HTERT RPE-1 (cell line): Measurements from ENCODE around the gene UACA.

Source experiments
- in situ Hi-C: fragments of 300-500 bp; cut with MboI; formaldehyde crosslinking; loops from 4 replicates; pipeline ENCODE4 v1.14.3; 2020; ENCODE audit warnings: low sequenced_read_pairs

The UACA gene

GRCh38 chr15:70788114-70789049 is 25.0 kb upstream of the UACA start:
- in situ Hi-C loops: no loop called here

GRCh38 chr15:70786996-70787395 is 23.6 kb upstream of the UACA start:
- in situ Hi-C loops: no loop called here

- in situ Hi-C loops: no loop called here
Measured at GRCh38 chr15:70783610-70784022, 20.3 kb upstream of the UACA start.

GRCh38 chr15:70783041-70783440 is 19.7 kb upstream of the UACA start:
- in situ Hi-C loops: no loop called here

GRCh38 chr15:70781236-70781635 is 17.9 kb upstream of the UACA start:
- in situ Hi-C loops: no loop called here

DNA sequence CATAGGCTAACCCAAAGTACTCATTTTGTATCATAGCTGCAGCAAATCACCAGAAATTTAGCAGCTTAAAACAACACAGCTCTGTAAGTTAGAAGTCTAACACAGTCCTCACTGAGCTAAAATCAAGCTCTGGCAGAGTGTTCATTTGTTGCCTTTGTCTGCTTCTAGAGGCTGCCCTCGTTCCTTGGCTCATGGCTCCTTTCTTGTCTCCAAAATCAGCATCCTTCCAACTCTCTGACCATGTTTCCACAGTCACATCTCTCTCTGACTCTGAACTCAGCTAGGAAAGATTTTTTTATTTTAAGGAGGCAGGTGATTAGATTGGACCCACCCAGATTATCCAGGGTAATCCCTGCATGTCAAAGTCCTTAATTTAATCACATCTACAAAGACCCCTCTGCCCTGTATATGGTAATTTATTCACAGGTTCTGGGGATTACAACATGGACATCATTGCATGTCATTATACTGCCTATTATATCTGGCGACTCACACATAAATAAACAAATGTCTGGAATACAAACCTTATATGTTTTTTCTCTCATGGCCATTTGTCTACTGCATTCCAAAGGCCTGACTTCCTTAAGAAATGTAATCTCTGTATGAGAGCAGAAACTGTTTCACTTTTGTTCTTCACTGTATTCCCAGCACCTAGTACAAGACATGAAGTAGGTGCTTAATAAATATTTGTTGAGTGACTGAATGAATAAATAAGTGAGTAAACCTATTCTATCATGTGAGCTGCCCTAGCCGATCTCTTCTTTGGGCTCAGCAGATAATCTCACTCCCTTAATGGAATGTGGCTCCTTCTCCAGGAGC is 15.1 kb upstream of the UACA start:
- in situ Hi-C loops: no loop called here

DNA sequence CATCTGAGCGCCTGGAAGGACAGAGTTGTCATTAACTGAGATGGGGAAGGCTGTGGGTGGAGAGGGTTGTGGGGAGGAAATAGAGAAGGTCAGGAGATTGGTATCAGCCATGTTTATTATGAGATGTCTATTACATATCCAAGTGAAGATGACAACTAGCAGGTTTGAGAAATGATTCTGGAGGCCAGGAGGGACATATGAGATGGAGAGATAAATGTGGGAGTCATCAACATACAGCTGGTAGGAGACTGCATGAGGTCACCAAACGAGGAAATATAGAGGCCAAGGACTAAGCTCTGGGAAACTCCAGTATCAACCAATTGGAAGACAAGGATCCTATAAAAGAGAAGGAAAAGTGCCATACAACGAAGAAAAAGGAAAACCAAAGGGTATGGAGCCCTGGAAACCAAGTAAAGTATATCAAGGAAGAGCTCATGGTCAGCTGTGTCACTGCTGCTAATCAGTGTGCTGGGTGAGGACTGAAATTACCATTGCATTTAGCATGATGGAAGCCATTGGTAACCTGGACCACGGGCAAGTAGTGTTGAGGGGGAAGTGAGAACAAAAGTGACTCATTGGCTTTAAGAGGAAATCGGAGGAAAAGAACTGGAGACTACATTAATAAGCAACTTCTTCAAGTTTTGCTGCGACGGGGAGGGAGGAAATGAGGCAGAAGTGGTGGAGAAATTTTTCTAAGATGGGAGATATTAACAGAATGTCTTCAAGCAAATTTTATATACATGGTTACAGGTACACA is 14.0 kb upstream of the UACA start:
- in situ Hi-C loops: no loop called here

DNA sequence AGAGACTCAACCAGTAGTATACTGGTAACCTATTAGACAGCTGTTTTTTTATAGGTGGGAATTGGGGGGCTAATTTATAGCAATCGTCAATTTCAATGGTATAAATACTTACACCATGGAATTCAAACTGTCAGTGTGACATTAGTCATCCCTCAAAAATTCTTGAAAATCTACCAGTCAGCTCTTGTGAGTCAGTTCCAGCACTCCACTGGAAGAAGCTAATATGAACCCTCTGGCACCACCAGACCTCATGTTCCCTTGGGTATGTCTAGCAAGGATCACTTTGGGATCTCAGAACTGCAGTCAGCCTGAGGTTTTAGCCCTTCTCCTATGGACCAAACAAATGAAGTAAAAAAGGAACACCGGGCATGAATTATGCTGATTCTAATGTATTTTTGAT is 11.8 kb upstream of the UACA start:
- in situ Hi-C loops: no loop called here

GRCh38 chr15:70772402-70772801 is 9.0 kb upstream of the UACA start:
- in situ Hi-C loops: no loop called here

GRCh38 chr15:70770863-70771262 is 7.5 kb upstream of the UACA start:
- in situ Hi-C loops: no loop called here

DNA sequence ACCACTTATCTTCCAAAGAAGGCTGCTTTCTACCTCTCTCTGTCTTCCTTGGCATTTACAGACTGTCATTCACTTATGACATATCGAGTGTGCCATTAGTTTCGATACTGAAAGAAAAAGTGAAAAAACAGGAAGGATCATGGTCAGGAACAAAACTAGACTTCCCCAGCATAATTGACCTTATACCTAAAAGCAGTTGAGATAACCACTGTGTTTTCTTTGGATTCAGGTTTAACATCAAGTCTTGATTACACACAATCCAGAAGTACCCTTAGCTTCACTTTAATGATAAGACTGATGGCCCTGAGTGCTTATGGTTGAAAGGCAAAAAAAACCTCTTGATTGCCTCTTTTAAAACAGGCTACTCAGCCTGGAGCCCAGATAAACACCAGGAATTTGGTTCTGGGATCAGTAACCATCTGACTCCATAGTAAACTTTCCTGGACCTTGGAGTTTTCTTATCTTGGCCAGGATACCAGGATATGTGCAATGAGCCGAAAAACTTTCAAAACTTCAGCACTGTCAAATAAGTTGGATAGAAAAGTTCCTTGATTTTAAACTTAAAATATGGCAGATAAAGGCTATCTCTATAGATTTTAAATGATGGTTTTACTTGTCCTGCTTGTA is 5.0 kb upstream of the UACA start:
- in situ Hi-C loops: no loop called here

- in situ Hi-C loops: no loop called here
Measured at GRCh38 chr15:70767667-70768066, 4.3 kb upstream of the UACA start.

DNA sequence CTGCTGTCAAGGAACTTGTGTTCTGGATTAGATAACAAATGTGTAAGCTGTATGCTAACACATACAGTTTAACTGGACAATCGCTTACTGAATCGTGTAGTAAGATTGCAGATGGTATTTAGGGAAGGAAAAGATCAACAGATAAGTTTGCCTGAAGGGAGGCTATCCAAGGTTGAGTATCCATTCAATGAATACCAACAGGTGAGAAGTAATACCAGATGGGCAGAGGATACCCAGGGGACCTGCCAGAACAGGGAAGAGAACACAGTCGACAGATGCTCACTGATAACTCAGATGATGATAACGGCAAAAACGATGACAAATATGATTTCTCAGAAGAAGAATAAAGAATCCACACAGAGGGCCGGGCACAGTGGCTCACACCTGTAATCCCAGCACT is 3.2 kb upstream of the UACA start:
- in situ Hi-C loops: no loop called here

DNA sequence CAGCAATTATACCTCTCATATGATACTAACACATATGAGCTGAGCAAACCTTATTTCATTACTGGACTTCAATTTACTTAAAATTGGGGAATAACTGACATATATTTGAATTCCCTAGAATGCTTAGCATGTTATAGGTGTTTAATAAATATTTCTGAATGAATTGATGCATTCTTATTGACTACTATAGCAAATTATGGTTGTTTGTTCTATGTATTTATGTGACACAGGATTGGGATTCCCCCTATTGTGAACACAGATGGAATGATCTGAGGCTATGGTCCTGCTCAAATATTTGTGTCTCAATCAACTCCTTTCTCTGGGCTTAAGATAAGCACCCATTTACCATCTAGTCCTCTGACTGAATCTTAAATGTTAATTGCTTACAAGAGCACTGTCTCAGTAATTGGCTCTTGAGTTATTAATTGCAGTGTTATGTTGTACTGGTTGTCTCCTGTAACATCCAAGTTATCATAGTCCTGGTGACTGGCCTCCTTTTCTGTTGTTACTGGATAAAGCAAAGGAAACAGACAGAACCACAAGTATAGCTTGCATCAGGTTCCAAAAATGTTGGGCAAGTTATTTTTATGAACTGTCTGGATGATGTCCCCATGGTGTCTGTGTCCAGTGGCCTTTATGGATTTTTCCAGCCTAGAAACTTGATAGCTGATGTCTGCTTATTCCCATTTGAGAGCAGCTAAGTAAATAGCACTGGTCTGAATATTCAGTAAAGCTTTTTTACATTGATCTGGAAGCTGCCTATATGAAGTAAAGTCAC is 2.3 kb upstream of the UACA start:
- in situ Hi-C loops: no loop called here

- in situ Hi-C loops: no loop called here
Measured at GRCh38 chr15:70763950-70764730, 782 bp upstream of the UACA start.

DNA sequence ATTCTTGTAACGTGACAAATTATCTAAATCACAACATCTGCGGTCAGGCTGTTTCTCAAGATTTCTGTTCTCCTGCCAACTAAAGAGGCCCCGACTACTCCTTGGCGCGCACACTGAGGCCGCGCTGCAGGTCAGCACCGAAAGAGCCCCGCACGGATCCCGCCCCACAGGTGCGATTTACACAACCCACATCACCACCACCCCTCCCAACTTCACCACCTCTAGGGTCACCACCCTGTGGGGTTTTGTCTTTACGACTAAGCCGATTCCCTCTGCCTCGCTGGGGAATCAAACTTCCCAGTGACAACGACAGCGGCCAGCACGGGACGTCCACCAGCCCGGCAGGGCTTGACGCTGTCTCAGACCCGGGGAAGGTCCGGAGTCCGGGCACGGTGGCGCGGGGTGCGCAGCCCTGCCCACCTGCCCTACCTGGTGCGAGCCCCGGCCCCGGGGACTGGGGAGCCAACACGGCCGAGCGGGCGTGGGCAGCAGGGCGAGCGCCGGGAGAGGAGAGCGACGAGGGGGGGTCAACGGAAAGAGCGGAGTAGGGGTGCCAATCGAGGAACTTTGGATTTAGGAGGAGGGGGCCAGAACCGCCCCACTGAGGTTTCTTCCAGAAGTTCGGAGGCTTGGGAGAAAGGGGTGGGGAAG is 764 bp downstream of the UACA start:
- in situ Hi-C loops: no loop called here

GRCh38 chr15:70761931-70762468 is 1.4 kb downstream of the UACA start:
- in situ Hi-C loops: no loop called here

GRCh38 chr15:70761046-70761445 is 2.3 kb downstream of the UACA start:
- in situ Hi-C loops: no loop called here
